Suprapubic skin (tissue), 3 donors: ENCODE measurements around the gene THEM4.

Source experiments
- CTCF ChIP-seq, 2 donors: fragments of 200-600 bp in 1 of 2; fragments of 450-650 bp in 1 of 2; sonication (generic) in 1 of 2; IDR thresholded peaks; one replicate each; pipeline ENCODE4 v1.5.1; 2016 to 2019; ENCODE audit warnings: antibody characterized with exemption in 2 of 2, mild to moderate bottlenecking in 1 of 2, moderate library complexity in 1 of 2
- POLR2AphosphoS5 ChIP-seq, 3 donors: sonication (generic); formaldehyde crosslinking; IDR thresholded peaks; one replicate each; pipeline ENCODE4 v1.6.1; 2017; ENCODE audit warnings: antibody characterized with exemption in 3 of 3

- no peak for TF ChIP-seq CTCF (IDR thresholded peaks at IDR 0.05)
- TF ChIP-seq POLR2AphosphoS5 (IDR thresholded peaks at IDR 0.05) = no peak
These were observed 5.9 kb upstream of the THEM4 start for GRCh38 chr1:151915061-151915686.
